HepG2 (cell line): ENCODE results near the gene TLCD5. TPM values are rescaled to one million over a fixed set of nuclear protein-coding genes. Genes with fewer than 3 reads are reported as not detected.

ENCODE experiments used
- ATAC-seq: fragments of 200-7000 bp; cut with Tn5 transposase; 3 replicates; pipeline ENCODE4 v1.9.1; 2020; ENCODE audit warnings: mild to moderate bottlenecking, moderate library complexity
- BruUV-seq: library from RNA; stranded (reverse); fragments of 400-500 nt; replicated peaks from 2 replicates; lab custom pipeline; 2021; lab: Mats Ljungman, UMichigan
- CTCF ChIA-PET: fragments of 300-600 bp; formaldehyde crosslinking; extraction: SDS; loops from one replicate; lab custom pipeline; 2021; ENCODE audit warnings: low total read pairs, inconsistent platforms, low intra/inter-chr PET ratio; lab: Yijun Ruan, JAX
- POLR2A ChIA-PET: fragments of 350-600 bp; sonication (Branson Sonifier 250); formaldehyde crosslinking; loops from one replicate; lab custom pipeline; 2020; ENCODE audit warnings: antibody characterized with exemption, inconsistent platforms; lab: Yijun Ruan, JAX
- DNase-seq: peaks from one replicate; pipeline ENCODE4 v3.0.0-alpha.2; 2015; ENCODE audit warnings: low spot score
- FAIRE-seq: peaks from 3 replicates; lab custom pipeline; 2011; peaks lifted over from hg19 to GRCh38; lab: Jason Lieb, UNC
- H2AFZ ChIP-seq: one replicate; pipeline ENCODE4 v1.6.1; 2011; ENCODE audit warnings: low read length, inconsistent platforms
- H3K27ac ChIP-seq: fragments of 300-600 bp; 3 replicates; pipeline ENCODE4 v1.8.0; 2011; ENCODE audit warnings: mixed run types, mild to moderate bottlenecking, mixed read lengths, low read length, inconsistent platforms; ENCODE audit not compliant: insufficient read depth; ENCODE audit errors: extremely low read length
- H3K27me3 ChIP-seq, 2 experiments: fragments of 200-600 bp in 1 of 2; 2 replicates in 1 of 2; 3 replicates in 1 of 2; pipeline versions ENCODE4 v1.6.0 to v1.8.0; 2011; ENCODE audit warnings: low read length in 2 of 2, mild to moderate bottlenecking in 2 of 2, moderate library complexity in 2 of 2, inconsistent platforms in 1 of 2; ENCODE audit not compliant: insufficient read depth in 2 of 2, control insufficient read depth in 1 of 2
- H3K36me3 ChIP-seq, 2 experiments: fragments of 200-600 bp in 1 of 2; replicated peaks in 1 of 2; 2 replicates in 1 of 2; 3 replicates in 1 of 2; pipeline versions ENCODE4 v1.5.1 to v1.8.0; 2011; ENCODE audit warnings: low read length in 2 of 2, inconsistent platforms in 1 of 2; ENCODE audit not compliant: insufficient read depth in 2 of 2, control insufficient read depth in 1 of 2
- H3K4me1 ChIP-seq: 2 replicates; pipeline ENCODE4 v1.5.1; 2012; ENCODE audit warnings: low read length, inconsistent platforms; ENCODE audit not compliant: insufficient read depth
- H3K4me2 ChIP-seq: 2 replicates; pipeline ENCODE4 v1.6.0; 2011; ENCODE audit warnings: low read depth, low read length, inconsistent platforms
- H3K4me3 ChIP-seq, 3 experiments: fragments of 200-600 bp in 1 of 3; sonication (generic), shearing (Covaris generic) in 1 of 3; replicated peaks in 1 of 3; 2 replicates each; pipeline ENCODE4 v1.5.1; 2011 to 2016; ENCODE audit warnings: low read length in 3 of 3, inconsistent platforms in 2 of 3, low read depth in 2 of 3, mild to moderate bottlenecking in 2 of 3, control low read depth in 1 of 3, mixed read lengths in 1 of 3; ENCODE audit not compliant: insufficient read depth in 1 of 3
- H3K79me2 ChIP-seq: one replicate; pipeline ENCODE4 v1.6.1; 2011; ENCODE audit warnings: low read length, inconsistent platforms; ENCODE audit not compliant: insufficient read depth
- H3K9ac ChIP-seq: 2 replicates; pipeline ENCODE4 v1.6.0; 2011; ENCODE audit warnings: mild to moderate bottlenecking, low read depth, low read length, inconsistent platforms; ENCODE audit not compliant: insufficient read depth
- H3K9me3 ChIP-seq: 2 replicates; pipeline ENCODE4 v1.5.1; 2012; ENCODE audit warnings: mild to moderate bottlenecking, low read length
- H4K20me1 ChIP-seq: 2 replicates; pipeline ENCODE4 v1.6.0; 2011; ENCODE audit warnings: inconsistent platforms, mild to moderate bottlenecking, low read length, moderate library complexity; ENCODE audit not compliant: insufficient read depth
- HOXA9 ChIP-seq: sonication (generic); formaldehyde crosslinking; IDR thresholded peaks from 2 replicates; pipeline ENCODE4 v1.8.1; 2022; ENCODE audit warnings: missing genetic modification reagents, mild to moderate bottlenecking, moderate library complexity, borderline replicate concordance
- NFAT5 ChIP-seq: sonication (generic); formaldehyde crosslinking; IDR thresholded peaks from 2 replicates; pipeline ENCODE4 v1.4.0; 2020; ENCODE audit warnings: missing genetic modification reagents
- NFATC3 ChIP-seq: sonication (generic); formaldehyde crosslinking; IDR thresholded peaks from 2 replicates; pipeline ENCODE4 v1.5.1; 2020; ENCODE audit warnings: mild to moderate bottlenecking, missing genetic modification reagents
- PHB2 ChIP-seq: fragments of 450-650 bp; IDR thresholded peaks from 2 replicates; pipeline ENCODE4 v1.6.1; 2018; ENCODE audit not compliant: partially characterized antibody
- SMAD3 ChIP-seq: sonication (generic); formaldehyde crosslinking; IDR thresholded peaks from 2 replicates; pipeline ENCODE4 v1.4.0; 2020; ENCODE audit warnings: missing genetic modification reagents
- ZNF264 ChIP-seq: sonication (generic); formaldehyde crosslinking; IDR thresholded peaks from 2 replicates; pipeline ENCODE4 v1.4.0; 2020; ENCODE audit warnings: missing genetic modification reagents
- ZNF468 ChIP-seq: sonication (generic); formaldehyde crosslinking; IDR thresholded peaks from 2 replicates; pipeline ENCODE4 v1.8.0; 2022; ENCODE audit warnings: mild to moderate bottlenecking, moderate library complexity, missing genetic modification reagents
- ZNF770 ChIP-seq: sonication (generic); formaldehyde crosslinking; IDR thresholded peaks from 2 replicates; pipeline ENCODE4 v1.5.0; 2020; ENCODE audit warnings: mild to moderate bottlenecking, missing genetic modification reagents
- ZNF841 ChIP-seq: sonication (generic); formaldehyde crosslinking; IDR thresholded peaks from 2 replicates; pipeline ENCODE4 v1.8.1; 2023; ENCODE audit warnings: missing genetic modification reagents, borderline replicate concordance
- WGBS: methylation state at CpG from one replicate; pipeline ENCODE4 v1.1.6; 2017; ENCODE audit warnings: low lambda C conversion rate; 5-methylcytosine and 5-hydroxymethylcytosine counted together
- in situ Hi-C: cut with HindIII; loops from 2 replicates; pipeline ENCODE4 v1.10.0; 2017; ENCODE audit warnings: low pct_unique_long_range_greater_than_20kb; ENCODE audit not compliant: extremely low pct_ligation_motif_present
- intact Hi-C: fragments of 100-400 bp; cut with micrococcal nuclease; formaldehyde crosslinking; loops from one replicate; pipeline ENCODE4 v1.10.0; 2022; ENCODE audit not compliant: unreplicated experiment
- polyA plus RNA-seq, 8 experiments: library from polyadenylated mRNA; depleted of rRNA in 3 of 8; stranded (reverse) in 7 of 8; unstranded in 1 of 8; fragments of >200 nt; fragmentation: Illumina TruSeq in 4 of 8; extraction: Trizol in 4 of 8; gene quantifications; 2 replicates each; pipeline versions ENCODE4 v1.2.1 to v1.2.3, GENCODE V29; 2011 to 2016; ENCODE audit warnings: low read depth in 4 of 8, missing spikeins in 1 of 8, mixed read lengths in 1 of 8; ENCODE audit not compliant: insufficient read depth in 1 of 8
- total RNA-seq, 5 experiments: library from RNA; depleted of rRNA; stranded (reverse); fragments of >200 nt; fragmentation: Illumina TruSeq; extraction: Trizol; gene quantifications; 2 replicates each; pipeline ENCODE4 v1.2.3, GENCODE V29; 2016; ENCODE audit warnings: low read depth in 1 of 5
- TF ChIP-seq, protein P1 (sequence below): sonication (generic); formaldehyde crosslinking; IDR thresholded peaks from 2 replicates; pipeline ENCODE4 v1.5.1; 2020; ENCODE audit warnings: missing genetic modification reagents, mild to moderate bottlenecking, borderline replicate concordance
- TF ChIP-seq, protein P2 (sequence below): sonication (generic); formaldehyde crosslinking; IDR thresholded peaks from 2 replicates; pipeline ENCODE4 v1.8.0; 2022; ENCODE audit warnings: mild to moderate bottlenecking, missing genetic modification reagents, moderate library complexity

TLCD5 gene
- total and polyA plus RNA-seq, 2 of the 13 experiments (the other 11 are each of a cell fraction or from before 2014, with no cell fraction given) = 6.1 to 7.6 TPM

- Histone ChIP-seq H3K9me3 (no peaks in the 10 kb centered on the region), H2AFZ (peak overlapping the region; percentile 94), H3K4me1 (peaks cover 26% of the 10 kb centered on the region), H3K4me2 (peak overlapping the region; percentile 90), H4K20me1 (peaks cover 12% of the 10 kb centered on the region), H3K27me3 (no peaks in the 10 kb centered on the region; a peak in 1 of 5 replicates), H3K4me3 (peak overlapping the region; percentile 80 to 96 (median 86)), H3K27ac (peak overlapping the region; percentile 86), H3K79me2 (peaks cover 39% of the 10 kb centered on the region), H3K9ac (peak overlapping the region; percentile 84), H3K36me3 (no peaks in the 10 kb centered on the region)
- intact Hi-C loops (loop anchor here (2.0 to 5.0 kb wide), 3 partner anchors 37 to 97 kb away; no protein-coding TSS in a partner anchor), in situ Hi-C loops (loop anchor here (5.0 kb wide), 1 partner anchor 57 kb away; no protein-coding TSS in a partner anchor)
- BruUV-seq = no TSS peak
- ATAC-seq (peak; percentile 46), DNase-seq (no peak), FAIRE-seq (no peak)
- ChIA-PET CTCF (interaction anchor here (1.1 to 1.6 kb wide), 2 partner anchors 96 to 176 kb away, joined by 4 to 6 read pairs; partner anchors contain the start of gene GRIK4), POLR2A (interaction anchor here (1.0 to 2.5 kb wide), 10 partner anchors 11 to 150 kb away, joined by 3 to 11 read pairs (median 4); partner anchors contain the start of gene TLCD5)
- 3% methylated on average over 3 of the region's 19 CpGs for WGBS
- no peak for TF ChIP-seq PHB2
- no peak for TF ChIP-seq HOXA9 (CRISPR knock-in tag)
- TF ChIP-seq ZNF841 (CRISPR knock-in tag) = 0 out of 2 replicates have a peak, but pooled peaks have one; percentile 14
- no peak for TF ChIP-seq ZNF468 (CRISPR knock-in tag)
- TF ChIP-seq ZNF264 = 0 out of 2 replicates have a peak, but pooled peaks have one; percentile 12
- TF ChIP-seq, protein P1, sequence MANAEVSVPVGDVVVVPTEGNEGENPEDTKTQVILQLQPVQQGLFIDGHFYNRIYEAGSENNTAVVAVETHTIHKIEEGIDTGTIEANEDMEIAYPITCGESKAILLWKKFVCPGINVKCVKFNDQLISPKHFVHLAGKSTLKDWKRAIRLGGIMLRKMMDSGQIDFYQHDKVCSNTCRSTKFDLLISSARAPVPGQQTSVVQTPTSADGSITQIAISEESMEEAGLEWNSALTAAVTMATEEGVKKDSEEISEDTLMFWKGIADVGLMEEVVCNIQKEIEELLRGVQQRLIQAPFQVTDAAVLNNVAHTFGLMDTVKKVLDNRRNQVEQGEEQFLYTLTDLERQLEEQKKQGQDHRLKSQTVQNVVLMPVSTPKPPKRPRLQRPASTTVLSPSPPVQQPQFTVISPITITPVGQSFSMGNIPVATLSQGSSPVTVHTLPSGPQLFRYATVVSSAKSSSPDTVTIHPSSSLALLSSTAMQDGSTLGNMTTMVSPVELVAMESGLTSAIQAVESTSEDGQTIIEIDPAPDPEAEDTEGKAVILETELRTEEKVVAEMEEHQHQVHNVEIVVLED = 0 out of 2 replicates have a peak, but pooled peaks have one; percentile 7
- no peak for TF ChIP-seq ZNF770
- 0 out of 2 replicates have a peak, but pooled peaks have one; percentile 68 for TF ChIP-seq NFATC3 (CRISPR knock-in tag)
- TF ChIP-seq NFAT5 (CRISPR knock-in tag) = no peak
- peak; percentile 4; the same call in 1 of the 2 replicates for TF ChIP-seq SMAD3
- TF ChIP-seq, protein P2, sequence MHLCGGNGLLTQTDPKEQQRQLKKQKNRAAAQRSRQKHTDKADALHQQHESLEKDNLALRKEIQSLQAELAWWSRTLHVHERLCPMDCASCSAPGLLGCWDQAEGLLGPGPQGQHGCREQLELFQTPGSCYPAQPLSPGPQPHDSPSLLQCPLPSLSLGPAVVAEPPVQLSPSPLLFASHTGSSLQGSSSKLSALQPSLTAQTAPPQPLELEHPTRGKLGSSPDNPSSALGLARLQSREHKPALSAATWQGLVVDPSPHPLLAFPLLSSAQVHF (CRISPR knock-in tag) = 0 out of 2 replicates have a peak, but pooled peaks have one; percentile 5
Measured at GRCh38 chr11:120335556-120335907, 10.4 kb downstream of the TLCD5 start.
